ENCODE results near the gene ECEL1. TPM values are rescaled to one million over a fixed set of nuclear protein-coding genes. Genes with fewer than 3 reads are reported as not detected.
"Not testable (repeated sequence)": the region's sequence is repeated elsewhere in the genome, so short reads cannot be mapped to it uniquely, and the experiment has no call there.

ECEL1 gene
- polyA plus RNA-seq, 4 donors: 0.38 to 1.7 TPM; not detected in 2

- DNase-seq: no peak
- H3K4me1 ChIP-seq (ENCODE audit: control insufficient read depth in 3 of 3, insufficient read depth in 2 of 3, low read depth in 1 of 3, low read length in 2 of 3): no peaks in the 10 kb centered on the region
- H3K27me3 ChIP-seq (ENCODE audit: control insufficient read depth in 3 of 3, insufficient read depth in 3 of 3, low read length in 3 of 3): peaks cover 0 to 3% (median 0%) of the 10 kb centered on the region in 3 donors
- no peaks in the 10 kb centered on the region for H3K9me3 ChIP-seq (ENCODE audit: control insufficient read depth in 2 of 2, insufficient read depth in 1 of 2, low read depth in 1 of 2, low read length in 1 of 2)
- no peak for FAIRE-seq
- no peaks in the 10 kb centered on the region for H3K36me3 ChIP-seq (ENCODE audit: control insufficient read depth in 3 of 3, insufficient read depth in 2 of 3, low read depth in 1 of 3, low read length in 3 of 3)
- H3K4me3 ChIP-seq (ENCODE audit: low read depth in 1 of 3, low read length in 3 of 3): no peak overlapping the region
- 74 to 81% (median 77%) methylated on average over 12 of the region's 12 CpGs for WGBS, 3 donors
- H3K27ac ChIP-seq (ENCODE audit: low read depth in 1 of 3, low read length in 2 of 3): no peak overlapping the region
These were observed 46.4 kb downstream of the ECEL1 start for GRCh38 chr2:232441147-232441651.

GRCh38 chr2:232440220-232441018 is 47.2 kb downstream of the ECEL1 start:
- H3K4me3 ChIP-seq (ENCODE audit: low read depth in 1 of 3, low read length in 3 of 3); H3K27me3 ChIP-seq (ENCODE audit: control insufficient read depth in 3 of 3, insufficient read depth in 3 of 3, low read length in 3 of 3); H3K4me1 ChIP-seq (ENCODE audit: control insufficient read depth in 3 of 3, insufficient read depth in 2 of 3, low read depth in 1 of 3, low read length in 2 of 3); H3K9me3 ChIP-seq (ENCODE audit: control insufficient read depth in 2 of 2, insufficient read depth in 1 of 2, low read depth in 1 of 2, low read length in 1 of 2); FAIRE-seq; H3K27ac ChIP-seq (ENCODE audit: low read depth in 1 of 3, low read length in 2 of 3); H3K36me3 ChIP-seq (ENCODE audit: control insufficient read depth in 3 of 3, insufficient read depth in 2 of 3, low read depth in 1 of 3, low read length in 3 of 3): not testable (repeated sequence)
- peak; percentile 80 to 87 for DNase-seq
- WGBS, 3 donors: 8 to 15% (median 11%) methylated on average over 10 to 14 of the region's 16 CpGs

- 17 to 33% (median 31%) methylated on average over 1 to 3 of the region's 5 CpGs for WGBS, 3 donors
- no peak overlapping the region for H3K4me3 ChIP-seq (ENCODE audit: low read depth in 1 of 3, low read length in 3 of 3)
- no peaks in the 10 kb centered on the region for H3K4me1 ChIP-seq (ENCODE audit: control insufficient read depth in 3 of 3, insufficient read depth in 2 of 3, low read depth in 1 of 3, low read length in 2 of 3)
- no peaks in the 10 kb centered on the region for H3K36me3 ChIP-seq (ENCODE audit: control insufficient read depth in 3 of 3, insufficient read depth in 2 of 3, low read depth in 1 of 3, low read length in 3 of 3)
- H3K9me3 ChIP-seq (ENCODE audit: control insufficient read depth in 2 of 2, insufficient read depth in 1 of 2, low read depth in 1 of 2, low read length in 1 of 2): no peaks in the 10 kb centered on the region
- DNase-seq: no peak
- peaks cover 0 to 3% (median 0%) of the 10 kb centered on the region in 3 donors for H3K27me3 ChIP-seq (ENCODE audit: control insufficient read depth in 3 of 3, insufficient read depth in 3 of 3, low read length in 3 of 3)
- no peak for FAIRE-seq
- H3K27ac ChIP-seq (ENCODE audit: low read depth in 1 of 3, low read length in 2 of 3): no peak overlapping the region
These were observed 47.9 kb downstream of the ECEL1 start for GRCh38 chr2:232439758-232440135.

- peaks cover 0 to 3% (median 0%) of the 10 kb centered on the region in 3 donors for H3K27me3 ChIP-seq (ENCODE audit: control insufficient read depth in 3 of 3, insufficient read depth in 3 of 3, low read length in 3 of 3)
- FAIRE-seq (no peak), DNase-seq (no peak)
- H3K27ac ChIP-seq (ENCODE audit: low read depth in 1 of 3, low read length in 2 of 3): no peak overlapping the region
- H3K4me3 ChIP-seq (ENCODE audit: low read depth in 1 of 3, low read length in 3 of 3): no peak overlapping the region
- 76 to 82% (median 82%) methylated on average over 17 to 21 of the region's 22 CpGs for WGBS, 3 donors
- no peaks in the 10 kb centered on the region for H3K4me1 ChIP-seq (ENCODE audit: control insufficient read depth in 3 of 3, insufficient read depth in 2 of 3, low read depth in 1 of 3, low read length in 2 of 3)
- H3K9me3 ChIP-seq (ENCODE audit: control insufficient read depth in 2 of 2, insufficient read depth in 1 of 2, low read depth in 1 of 2, low read length in 1 of 2): no peaks in the 10 kb centered on the region
- no peaks in the 10 kb centered on the region for H3K36me3 ChIP-seq (ENCODE audit: control insufficient read depth in 3 of 3, insufficient read depth in 2 of 3, low read depth in 1 of 3, low read length in 3 of 3)
These were observed 48.5 kb downstream of the ECEL1 start for GRCh38 chr2:232438951-232439757.

- 82 to 86% (median 85%) methylated on average over 12 of the region's 12 CpGs for WGBS, 3 donors
- H3K36me3 ChIP-seq (ENCODE audit: control insufficient read depth in 3 of 3, insufficient read depth in 2 of 3, low read depth in 1 of 3, low read length in 3 of 3): no peaks in the 10 kb centered on the region
- H3K4me1 ChIP-seq (ENCODE audit: control insufficient read depth in 3 of 3, insufficient read depth in 2 of 3, low read depth in 1 of 3, low read length in 2 of 3): no peaks in the 10 kb centered on the region
- no peaks in the 10 kb centered on the region for H3K9me3 ChIP-seq (ENCODE audit: control insufficient read depth in 2 of 2, insufficient read depth in 1 of 2, low read depth in 1 of 2, low read length in 1 of 2)
- DNase-seq: no peak
- H3K27ac ChIP-seq (ENCODE audit: low read depth in 1 of 3, low read length in 2 of 3): no peak overlapping the region
- H3K27me3 ChIP-seq (ENCODE audit: control insufficient read depth in 3 of 3, insufficient read depth in 3 of 3, low read length in 3 of 3): peaks cover 0 to 3% (median 0%) of the 10 kb centered on the region in 3 donors
- no peak overlapping the region for H3K4me3 ChIP-seq (ENCODE audit: low read depth in 1 of 3, low read length in 3 of 3)
- FAIRE-seq: no peak
These were observed 49.5 kb downstream of the ECEL1 start for GRCh38 chr2:232438091-232438490.

GRCh38 chr2:232437195-232437571 is 50.5 kb downstream of the ECEL1 start:
- 77 to 85% (median 81%) methylated on average over 12 of the region's 12 CpGs for WGBS, 3 donors
- H3K9me3 ChIP-seq (ENCODE audit: control insufficient read depth in 2 of 2, insufficient read depth in 1 of 2, low read depth in 1 of 2, low read length in 1 of 2): no peaks in the 10 kb centered on the region
- no peaks in the 10 kb centered on the region for H3K36me3 ChIP-seq (ENCODE audit: control insufficient read depth in 3 of 3, insufficient read depth in 2 of 3, low read depth in 1 of 3, low read length in 3 of 3)
- H3K4me1 ChIP-seq (ENCODE audit: control insufficient read depth in 3 of 3, insufficient read depth in 2 of 3, low read depth in 1 of 3, low read length in 2 of 3): no peaks in the 10 kb centered on the region
- no peak overlapping the region for H3K27ac ChIP-seq (ENCODE audit: low read depth in 1 of 3, low read length in 2 of 3)
- peaks cover 0 to 3% (median 0%) of the 10 kb centered on the region in 3 donors for H3K27me3 ChIP-seq (ENCODE audit: control insufficient read depth in 3 of 3, insufficient read depth in 3 of 3, low read length in 3 of 3)
- DNase-seq (no peak), FAIRE-seq (no peak)
- H3K4me3 ChIP-seq (ENCODE audit: low read depth in 1 of 3, low read length in 3 of 3): no peak overlapping the region

- Histone ChIP-seq H3K27me3 (ENCODE audit: control insufficient read depth in 3 of 3, insufficient read depth in 3 of 3, low read length in 3 of 3) (peaks cover 0 to 3% (median 0%) of the 10 kb centered on the region in 3 donors), H3K36me3 (ENCODE audit: control insufficient read depth in 3 of 3, insufficient read depth in 2 of 3, low read depth in 1 of 3, low read length in 3 of 3) (no peaks in the 10 kb centered on the region), H3K4me3 (ENCODE audit: low read depth in 1 of 3, low read length in 3 of 3) (no peak overlapping the region), H3K4me1 (ENCODE audit: control insufficient read depth in 3 of 3, insufficient read depth in 2 of 3, low read depth in 1 of 3, low read length in 2 of 3) (no peaks in the 10 kb centered on the region), H3K27ac (ENCODE audit: low read depth in 1 of 3, low read length in 2 of 3) (no peak overlapping the region), H3K9me3 (ENCODE audit: control insufficient read depth in 2 of 2, insufficient read depth in 1 of 2, low read depth in 1 of 2, low read length in 1 of 2) (no peaks in the 10 kb centered on the region)
- 82 to 87% (median 86%) methylated on average over 15 of the region's 15 CpGs for WGBS, 3 donors
- FAIRE-seq (no peak), DNase-seq (no peak)
These were observed 51.0 kb downstream of the ECEL1 start for GRCh38 chr2:232436381-232437194.

GRCh38 chr2:232435805-232436204 is 51.8 kb downstream of the ECEL1 start:
- FAIRE-seq: no peak
- H3K4me3 ChIP-seq (ENCODE audit: low read depth in 1 of 3, low read length in 3 of 3): no peak overlapping the region
- no peak overlapping the region for H3K27ac ChIP-seq (ENCODE audit: low read depth in 1 of 3, low read length in 2 of 3)
- H3K4me1 ChIP-seq (ENCODE audit: control insufficient read depth in 3 of 3, insufficient read depth in 2 of 3, low read depth in 1 of 3, low read length in 2 of 3): no peaks in the 10 kb centered on the region
- peaks cover 0 to 3% (median 0%) of the 10 kb centered on the region in 3 donors for H3K27me3 ChIP-seq (ENCODE audit: control insufficient read depth in 3 of 3, insufficient read depth in 3 of 3, low read length in 3 of 3)
- no peaks in the 10 kb centered on the region for H3K36me3 ChIP-seq (ENCODE audit: control insufficient read depth in 3 of 3, insufficient read depth in 2 of 3, low read depth in 1 of 3, low read length in 3 of 3)
- DNase-seq: no peak
- no peaks in the 10 kb centered on the region for H3K9me3 ChIP-seq (ENCODE audit: control insufficient read depth in 2 of 2, insufficient read depth in 1 of 2, low read depth in 1 of 2, low read length in 1 of 2)
- 71 to 86% (median 75%) methylated on average over 7 of the region's 7 CpGs for WGBS, 3 donors
